Activated gamma-delta T cell treated with anti-CD3 and anti-CD28 coated beads, Interleukin-2, amount 50 U/mL, for 16 hours (primary cell): ENCODE results near the gene ACOT13.
"Not testable (repeated sequence)": the region's sequence is repeated elsewhere in the genome, so short reads cannot be mapped to it uniquely, and the experiment has no call there.

Experiments
- DNase-seq: peaks from one replicate; pipeline ENCODE4 v3.0.0-alpha.2; 2020; ENCODE audit warnings: low read depth

Gene ACOT13

DNA sequence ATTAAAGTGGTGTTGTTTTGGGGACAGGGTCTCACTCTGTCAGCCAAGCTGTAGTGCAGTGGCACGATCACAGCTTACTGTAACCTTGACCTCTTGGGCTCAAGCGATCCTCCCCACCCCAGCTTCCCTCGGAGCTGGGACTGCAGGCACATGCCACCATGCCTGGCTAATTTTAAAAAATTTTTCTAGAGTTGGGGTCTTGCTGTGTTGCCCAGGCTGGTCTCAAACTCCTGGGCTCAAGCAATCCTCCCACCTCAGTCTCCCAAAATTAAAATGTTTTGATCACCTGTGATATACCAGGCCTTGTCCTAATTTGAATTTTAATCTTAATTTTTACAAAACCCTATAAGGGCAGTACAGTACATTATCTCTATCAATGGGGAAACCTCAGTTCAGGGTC is 25.5 kb downstream of the ACOT13 start:
- no peak for DNase-seq

DNA sequence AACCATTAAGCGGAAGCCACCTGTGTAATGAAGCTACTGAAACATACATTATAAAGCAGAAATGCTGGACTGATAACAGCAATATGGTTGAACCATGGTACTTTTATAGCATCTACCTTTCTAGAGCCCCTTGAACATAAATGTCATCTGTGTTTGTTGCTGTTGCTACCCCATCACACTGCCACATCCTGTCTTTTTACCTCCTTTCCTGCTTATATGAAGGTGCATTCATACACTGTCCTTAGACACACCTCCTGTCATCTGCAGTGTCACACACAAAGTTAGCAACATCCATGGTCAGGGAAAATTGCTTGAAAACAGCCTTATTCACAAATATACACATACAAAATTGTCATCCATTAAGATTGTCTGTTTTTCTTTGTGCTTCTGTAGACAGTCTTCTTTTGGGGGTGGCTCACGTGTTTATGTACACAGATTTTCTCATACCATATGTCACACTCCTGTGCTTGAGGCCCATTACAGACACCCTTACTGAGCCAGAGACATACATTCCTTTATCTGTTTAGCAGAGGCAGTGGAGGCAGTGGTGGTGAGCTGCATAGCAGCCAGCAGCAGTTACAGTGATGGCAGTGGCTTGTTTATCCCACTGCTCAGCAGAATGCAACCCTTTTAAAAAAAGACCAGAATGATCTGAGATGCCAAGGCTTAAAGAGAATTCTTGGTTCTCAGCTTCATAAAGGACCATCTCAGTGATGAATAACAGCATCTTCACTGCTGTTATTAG is 26.1 kb downstream of the ACOT13 start:
- no peak for DNase-seq

DNA sequence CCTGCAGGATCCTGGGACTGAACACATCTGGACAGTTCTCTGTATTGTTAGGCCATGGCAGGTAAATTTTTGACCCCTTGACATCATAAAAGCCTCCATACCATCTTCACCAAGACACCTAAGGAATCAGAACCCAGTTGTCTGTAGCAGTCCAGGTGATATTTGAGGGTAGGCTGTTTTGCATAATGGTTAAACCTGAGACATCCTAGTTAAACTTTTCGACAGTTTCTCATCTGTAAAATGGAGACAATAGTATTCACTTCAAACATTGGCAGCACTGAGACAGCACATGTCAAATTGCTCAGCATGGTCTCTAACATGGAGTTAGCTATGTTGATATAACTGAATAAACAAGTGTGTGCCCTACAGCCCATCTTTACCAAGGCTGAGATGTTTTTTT is 27.3 kb downstream of the ACOT13 start:
- no peak for DNase-seq

DNA sequence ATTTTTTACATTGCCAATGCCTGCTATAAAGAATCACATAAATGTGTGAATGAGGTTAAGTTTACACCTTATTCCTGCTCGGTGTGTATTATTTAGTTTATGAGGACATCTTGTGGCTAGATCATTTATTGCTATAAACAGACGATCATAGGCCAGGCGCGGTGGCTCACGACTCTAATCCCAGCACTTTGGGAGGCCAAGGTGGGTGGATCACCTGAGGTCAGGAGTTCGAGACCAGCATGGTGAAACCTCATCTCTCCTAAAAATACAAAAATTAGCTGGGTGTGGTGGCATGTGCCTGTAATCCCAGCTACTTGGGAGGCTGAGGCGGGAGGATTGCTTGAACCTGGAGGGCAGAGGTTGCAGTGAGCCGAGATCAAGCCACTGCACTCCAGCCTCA is 28.8 kb downstream of the ACOT13 start:
- not testable (repeated sequence) for DNase-seq

DNA sequence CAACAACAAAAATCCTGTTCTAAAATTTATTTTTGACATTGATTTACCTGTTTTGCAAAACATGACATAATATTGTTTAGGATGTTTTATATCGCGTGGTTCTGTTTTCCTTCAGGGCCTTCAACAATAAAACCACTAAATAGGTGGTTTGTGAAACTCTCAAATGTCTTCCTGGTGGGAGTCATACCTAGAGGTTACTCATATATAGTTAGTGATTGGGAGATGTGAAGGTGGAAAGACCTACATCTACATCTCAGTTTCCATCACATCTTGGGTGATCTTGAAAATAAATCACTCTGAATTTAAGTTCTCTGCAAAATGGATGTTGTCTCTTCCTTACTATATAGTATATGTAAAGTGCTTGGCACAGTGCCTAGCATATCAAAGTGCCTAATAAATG is 29.2 kb downstream of the ACOT13 start:
- no peak for DNase-seq

DNA sequence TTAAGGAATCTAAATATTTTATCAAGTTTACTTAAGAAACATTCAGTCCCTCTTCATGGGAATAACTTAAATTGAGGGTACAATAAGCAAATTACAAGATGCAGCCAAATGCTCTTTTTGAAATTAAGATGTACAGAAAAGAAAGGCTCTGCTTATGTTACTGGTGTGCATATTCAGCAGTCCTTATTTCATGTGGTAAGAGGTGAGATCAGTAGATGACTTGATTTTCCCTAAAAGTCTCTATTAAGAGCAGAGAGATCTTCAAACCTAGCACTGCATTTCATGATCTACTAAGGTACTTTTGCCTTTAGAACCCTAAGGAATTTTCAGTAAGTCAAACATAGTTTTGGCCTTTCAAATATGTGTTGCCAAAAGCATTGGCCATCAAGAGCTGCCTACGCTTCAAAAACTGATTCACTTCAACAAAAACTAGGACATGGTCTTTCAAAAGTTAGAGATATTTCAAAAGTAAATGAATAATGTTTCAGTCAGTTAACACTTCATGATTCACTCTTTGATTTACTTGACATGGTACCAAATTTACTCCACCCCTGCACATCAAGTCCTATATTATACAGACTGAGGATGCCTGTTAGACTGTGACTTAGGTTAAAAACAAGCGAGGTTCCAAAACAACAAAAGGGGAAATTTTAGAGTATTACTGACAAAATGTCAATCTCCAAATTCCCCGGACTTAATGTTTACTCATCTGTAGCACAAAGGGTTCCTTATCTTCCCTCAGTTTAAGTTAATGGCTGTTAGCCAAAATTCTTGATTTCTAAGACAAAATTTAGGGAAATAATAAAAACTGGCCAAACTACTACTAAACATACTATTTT is 32.9 kb downstream of the ACOT13 start:
- no peak for DNase-seq

DNA sequence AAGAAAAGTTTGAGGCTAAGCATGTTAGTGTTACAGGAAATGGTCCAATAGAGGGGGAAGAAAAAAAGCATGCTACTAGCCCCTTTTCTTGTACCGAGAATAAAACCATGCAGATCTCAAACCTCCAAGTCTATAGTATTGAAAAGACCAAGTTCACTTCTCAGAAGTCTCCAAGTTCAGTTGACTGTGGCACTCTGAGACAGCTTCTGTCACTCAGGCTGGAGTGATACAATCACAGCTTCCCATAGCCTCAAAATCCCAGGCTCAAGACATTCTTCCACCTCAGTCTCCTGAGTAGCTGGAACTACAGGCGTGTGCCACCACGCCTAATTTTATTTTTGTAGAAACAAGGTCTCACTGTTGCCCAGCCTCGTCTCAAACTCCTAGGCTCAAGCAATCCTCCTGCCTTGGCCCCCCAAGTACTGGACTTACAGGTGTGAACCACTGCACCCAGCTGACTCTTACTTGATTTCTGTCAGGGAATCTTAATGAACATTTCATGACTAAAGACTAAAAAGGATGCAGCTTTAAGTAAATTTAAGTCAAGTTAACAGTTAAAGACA is 35.9 kb downstream of the ACOT13 start:
- no peak for DNase-seq

DNA sequence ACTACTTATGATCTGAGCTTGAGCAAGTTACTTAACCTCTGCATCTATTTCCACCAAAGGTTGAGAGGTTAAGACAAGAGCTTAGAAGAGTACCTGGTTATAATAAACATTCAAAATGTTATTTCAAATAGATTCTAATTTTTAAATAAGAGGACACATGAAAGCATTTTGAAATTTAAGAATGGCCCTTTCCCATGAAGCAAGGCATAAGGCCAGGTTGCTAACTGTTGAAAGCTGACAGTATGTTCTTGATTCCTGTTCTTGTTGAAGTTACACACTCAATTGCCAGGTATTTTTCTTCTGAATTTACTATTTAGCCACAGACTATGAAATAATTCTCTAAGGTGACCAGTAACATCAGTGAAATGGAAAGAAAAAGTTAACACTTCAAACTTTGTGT is 37.6 kb downstream of the ACOT13 start:
- DNase-seq, result no peak

DNA sequence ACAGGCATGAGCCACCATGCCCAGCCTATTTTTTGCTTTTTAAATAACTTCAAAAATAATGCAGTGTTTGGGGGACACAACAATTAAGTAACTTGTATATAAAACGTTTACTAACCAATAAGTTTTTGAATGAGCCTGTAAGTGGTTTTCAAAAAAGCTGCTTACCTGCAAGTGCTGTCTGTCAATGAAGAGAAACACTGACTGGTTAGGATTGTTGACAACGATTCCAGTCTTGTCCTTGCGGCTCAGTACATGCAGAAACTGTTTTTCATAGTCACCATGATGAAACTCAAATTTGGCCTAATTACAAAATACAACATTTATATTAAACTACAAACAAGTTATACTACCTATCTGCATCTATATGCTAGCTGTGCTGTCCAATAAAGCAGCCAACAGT is 41.7 kb downstream of the ACOT13 start:
- DNase-seq, result no peak

DNA sequence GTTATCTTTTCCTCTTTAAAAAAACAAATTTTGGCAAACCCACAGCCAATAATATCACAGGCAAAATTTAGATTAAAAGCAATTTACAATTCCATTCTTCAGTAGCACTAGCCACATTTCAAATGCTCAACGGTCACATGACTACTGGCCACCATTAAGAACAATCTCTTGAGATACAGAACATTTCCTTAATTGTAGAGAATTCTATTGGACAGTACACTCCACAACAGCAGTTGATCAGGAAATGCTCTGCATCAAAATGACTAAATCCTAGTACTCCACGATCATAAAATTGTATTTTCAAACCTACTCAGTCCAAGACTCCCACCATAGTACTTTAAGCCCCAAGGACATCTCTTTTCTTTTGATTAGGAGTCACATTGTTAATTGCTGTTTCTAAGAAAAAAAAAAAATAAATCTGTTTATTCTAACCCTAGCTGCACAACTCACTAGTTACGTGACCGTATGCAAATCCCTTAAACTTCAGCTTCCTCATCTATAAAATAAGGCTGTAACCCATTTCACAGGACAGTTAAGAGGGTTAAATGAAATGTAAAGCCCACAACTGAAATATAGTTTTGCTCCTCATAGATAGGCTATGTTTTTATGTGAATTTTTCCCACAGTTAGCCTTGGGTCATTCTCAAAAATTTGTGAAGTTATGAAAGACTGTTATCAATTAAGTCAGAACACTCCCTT is 42.3 kb downstream of the ACOT13 start:
- DNase-seq, result no peak

DNA sequence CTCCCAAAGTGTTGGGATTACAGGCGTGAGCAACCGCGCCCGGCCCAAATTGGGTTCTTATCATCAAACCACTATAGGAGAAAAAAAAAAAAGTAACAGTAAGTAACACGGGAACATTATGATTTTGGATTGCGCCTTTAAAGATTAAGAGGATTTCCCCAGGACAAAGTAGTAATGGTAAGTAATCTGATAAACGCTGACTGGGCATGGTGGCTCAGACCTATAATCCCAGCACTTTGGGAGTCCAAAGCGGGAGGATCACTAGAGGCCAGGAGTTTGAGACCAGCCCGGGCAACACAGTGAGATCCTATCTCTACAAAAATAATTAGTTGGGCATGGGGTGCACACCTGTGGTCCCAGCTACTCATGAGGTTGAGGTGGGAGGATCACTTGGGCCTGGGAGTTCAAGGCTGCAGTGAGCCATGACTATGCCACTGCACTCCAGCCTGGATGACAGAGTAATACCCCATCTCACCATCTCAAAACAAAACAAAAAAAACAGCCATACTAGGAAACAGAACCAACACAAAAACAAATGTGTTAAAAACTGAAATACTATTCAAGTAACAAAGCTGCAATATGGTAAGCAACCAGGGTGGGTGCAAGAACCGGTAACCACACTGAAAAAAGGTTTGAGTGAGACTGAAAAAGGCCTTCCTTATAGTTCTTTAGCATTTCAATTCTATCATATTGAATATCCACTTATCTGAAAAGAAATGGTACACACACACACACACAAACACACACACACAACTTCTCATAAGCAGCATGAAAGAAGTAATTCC is 43.8 kb downstream of the ACOT13 start:
- DNase-seq, result no peak

DNA sequence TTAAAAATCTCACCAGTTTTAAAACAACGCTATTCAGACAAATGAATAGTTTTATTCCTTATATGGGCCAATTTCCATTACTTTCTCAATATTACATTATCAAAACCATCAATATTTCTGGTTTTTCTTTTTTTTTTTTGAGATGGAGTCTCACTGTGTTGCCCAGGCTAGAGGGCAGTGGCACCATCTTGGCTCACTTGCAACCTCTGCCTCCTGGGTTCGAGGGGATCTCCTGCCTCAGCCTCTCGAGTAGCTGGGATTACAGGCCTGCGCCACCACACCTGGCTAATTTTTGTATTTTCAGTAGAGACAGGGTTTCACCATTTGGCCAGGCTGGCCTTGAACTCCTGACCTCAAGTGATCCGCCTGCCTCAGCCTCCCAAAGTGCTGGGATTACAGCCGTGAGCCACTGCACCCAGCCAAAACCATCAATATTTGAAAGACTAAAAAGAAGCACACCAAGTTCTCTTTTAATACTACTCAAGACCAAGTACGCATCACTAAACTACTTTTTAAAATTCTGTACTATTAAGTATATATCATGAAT is 49.8 kb downstream of the ACOT13 start:
- DNase-seq, result not testable (repeated sequence)

DNA sequence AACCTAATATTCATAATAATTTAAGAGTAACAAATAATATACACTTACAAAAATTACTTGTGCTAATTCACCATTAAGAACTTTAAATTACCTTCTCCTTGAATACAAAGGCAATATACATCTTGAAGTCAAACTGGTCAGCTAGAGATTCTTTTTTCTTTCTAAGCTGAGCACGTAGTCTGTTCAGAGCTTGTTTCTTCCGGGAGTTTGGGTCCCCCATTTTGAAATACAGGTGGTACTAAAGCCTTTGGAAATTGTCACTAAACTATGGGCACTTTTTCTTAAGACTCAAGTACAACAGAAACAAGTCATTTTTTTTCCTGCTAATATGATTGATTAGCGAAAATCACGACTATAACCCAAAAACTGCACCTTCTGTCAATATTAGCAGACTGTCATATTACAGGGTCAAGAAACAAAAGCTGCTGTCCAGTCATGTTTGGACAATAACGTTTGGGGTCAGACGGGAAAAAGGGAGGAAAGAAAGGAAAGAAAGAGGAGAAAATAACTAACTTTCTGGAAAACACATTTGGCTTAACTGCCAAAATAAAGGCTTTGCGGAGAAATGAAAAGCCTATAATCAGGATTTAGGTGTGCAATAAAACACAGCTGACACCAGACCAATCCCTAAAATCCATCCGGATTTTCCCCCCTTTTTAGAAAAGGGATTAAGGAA is 51.7 kb downstream of the ACOT13 start:
- DNase-seq, result no peak

DNA sequence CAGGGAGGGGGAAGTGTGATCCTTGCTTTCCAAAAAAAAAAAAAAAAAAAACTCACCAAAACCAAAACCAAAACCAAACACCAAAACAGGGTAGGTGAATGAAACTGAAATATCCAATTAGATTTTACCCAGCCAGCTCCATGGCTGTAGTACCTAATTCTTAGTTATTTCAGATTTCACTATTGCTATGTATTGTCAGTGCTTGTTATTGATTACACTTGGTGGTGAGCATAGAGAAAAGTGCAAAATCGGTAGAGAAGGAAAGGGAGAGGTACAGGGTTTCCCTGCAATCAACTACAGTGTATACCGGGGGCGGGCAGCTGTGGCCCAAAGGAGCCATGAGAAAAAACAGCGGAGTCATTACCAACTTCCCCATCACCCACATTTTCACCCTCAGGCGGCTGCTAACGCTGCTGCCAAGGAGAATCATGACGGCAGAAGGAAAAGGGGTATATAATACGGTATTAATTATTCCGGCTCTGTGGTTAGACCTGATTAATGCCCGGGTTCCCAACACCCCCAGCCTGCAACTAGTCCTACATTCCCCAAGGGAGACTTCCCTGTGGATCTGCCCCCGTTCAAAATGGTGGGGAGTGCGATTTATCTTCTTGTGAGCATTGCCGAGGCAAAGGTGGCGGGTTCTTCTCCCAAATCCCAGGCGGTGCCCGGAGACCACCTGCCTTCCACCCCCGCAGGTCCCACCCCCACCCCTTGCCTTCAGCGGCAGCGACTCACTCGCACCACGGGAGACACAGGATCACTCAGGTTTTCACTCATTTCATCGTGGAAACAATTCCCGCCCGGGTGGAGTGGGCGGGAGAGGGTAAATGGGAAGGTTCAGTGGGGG is 52.5 kb downstream of the ACOT13 start, which contains the start of gene C6orf62:
TSS of gene C6orf62 (minus strand) at position 30 of the 847 bp plus-strand sequence. CDS start 486 bp downstream, outside the sequence.
- peak; percentile 33 for DNase-seq

DNA sequence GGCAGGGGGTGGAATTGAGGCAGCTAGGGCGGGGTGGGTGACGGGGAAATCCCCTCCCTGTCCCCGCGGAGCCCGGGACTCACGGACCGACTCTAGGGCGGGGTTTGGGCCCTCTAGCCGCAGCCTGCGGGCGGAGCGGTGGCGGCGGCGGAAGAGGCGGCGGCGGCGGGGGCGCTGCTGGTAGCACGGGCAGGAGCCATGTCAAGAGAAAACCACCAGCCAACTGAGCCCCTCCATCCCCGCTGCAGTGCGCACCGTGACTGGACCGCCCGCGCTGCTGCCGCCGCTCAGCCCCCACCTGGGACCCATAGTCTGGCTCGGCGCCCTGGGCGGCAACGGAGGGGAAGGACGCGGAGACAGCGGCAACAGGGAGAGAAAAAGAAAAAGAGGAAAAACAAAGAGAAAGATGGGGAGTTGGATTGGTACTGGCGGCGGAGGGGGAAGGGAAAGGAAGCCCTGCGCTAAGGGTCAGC is 53.3 kb downstream of the ACOT13 start:
- DNase-seq, result peak; percentile 71

DNA sequence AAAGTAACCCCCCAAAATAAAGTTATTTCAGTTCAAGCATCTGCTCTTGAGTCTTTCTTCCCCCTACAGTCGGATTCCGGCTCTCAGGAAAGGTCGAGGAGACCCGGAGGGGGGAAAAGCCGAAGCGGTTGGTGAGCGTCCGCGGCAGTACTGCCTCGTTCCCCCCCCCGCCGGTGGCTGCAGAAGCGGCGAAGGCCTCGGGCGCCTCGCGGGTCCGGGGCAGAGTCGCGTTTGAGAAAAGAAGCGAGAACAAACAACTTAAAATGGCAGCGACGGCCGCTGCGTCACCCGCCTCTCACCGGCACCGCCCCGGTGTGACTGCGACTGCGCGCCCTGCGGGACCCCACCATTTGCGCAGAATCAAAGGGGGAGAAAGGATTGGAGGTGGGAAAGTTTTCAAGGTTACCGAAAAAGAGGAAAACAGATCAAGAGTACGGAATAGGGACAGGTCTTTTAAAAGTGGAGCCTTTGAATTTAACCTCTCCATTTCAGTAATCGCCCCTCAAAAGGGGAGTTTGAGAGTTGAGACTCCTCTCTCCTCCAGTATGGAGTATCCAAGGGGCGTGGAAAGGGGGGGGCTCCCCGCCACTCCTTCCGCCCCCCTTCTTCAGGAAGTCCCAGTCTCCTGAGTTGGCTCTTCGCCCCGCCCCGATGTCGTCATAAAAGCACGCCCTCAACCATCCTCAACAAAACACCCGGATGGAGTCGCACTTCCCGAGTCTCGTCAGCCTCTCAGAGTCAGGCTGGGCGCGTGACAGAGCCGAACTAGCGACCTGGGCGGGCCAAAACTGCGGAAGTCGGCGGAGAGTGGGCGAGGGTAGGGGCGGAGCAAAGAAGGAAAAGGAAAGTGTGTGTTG is 54.0 kb downstream of the ACOT13 start:
- peak; percentile 99 for DNase-seq

DNA sequence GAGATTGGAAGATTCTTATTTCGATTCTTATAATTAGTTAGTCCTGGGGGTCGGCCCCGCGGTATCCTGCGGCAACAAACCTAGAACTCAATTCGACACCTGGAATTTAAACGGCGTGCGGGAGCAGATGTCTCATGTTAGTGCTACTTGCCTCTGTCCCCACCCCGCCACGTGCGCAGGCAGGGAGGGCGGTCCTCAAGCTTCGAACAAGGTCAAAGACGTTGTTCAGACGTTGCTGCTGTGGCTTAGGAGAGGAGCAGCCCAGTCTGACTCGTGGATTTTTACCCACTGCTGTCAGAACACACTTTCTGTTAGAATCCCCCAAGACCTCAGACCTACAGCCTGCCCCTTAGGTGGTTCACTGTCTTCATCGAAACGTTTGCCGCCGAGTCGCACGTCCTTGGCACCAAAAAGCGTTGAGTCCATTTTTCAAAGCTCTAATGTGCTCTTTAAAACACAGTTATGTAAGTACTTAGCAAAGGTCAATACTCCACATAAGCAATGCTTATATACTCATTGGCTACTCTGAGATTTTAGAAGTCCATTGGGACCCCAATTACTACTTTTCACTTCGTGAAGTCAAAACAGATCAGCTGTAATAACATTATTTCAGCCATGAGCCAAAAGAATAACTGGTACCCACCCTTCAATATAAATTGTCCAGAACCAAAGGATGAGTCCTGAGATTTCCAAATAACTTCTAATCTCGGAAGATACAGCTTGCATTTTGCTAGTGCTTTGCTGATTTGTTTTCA is 54.8 kb downstream of the ACOT13 start:
- DNase-seq, result peak; percentile 78

DNA sequence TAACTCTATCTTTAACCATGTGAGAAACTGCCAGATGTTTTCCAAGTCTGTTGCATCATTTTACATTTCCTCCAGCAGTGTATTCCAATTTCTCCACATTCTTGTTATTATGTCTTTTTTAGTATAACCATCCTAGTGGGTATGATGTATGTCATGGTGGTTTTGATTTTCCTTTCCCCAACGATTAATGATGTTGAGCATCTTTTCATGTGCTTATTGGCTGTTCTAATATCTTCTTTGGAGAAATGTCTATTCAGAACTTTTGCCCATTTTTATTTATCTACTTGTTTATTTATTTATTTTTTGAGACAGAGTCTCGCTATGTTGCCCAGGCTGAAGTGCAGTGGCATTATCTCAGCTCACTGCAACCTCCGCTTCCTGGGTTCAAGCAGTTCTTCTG is 56.4 kb downstream of the ACOT13 start:
- no peak for DNase-seq
